Measurements from ENCODE around the gene TPO.
"Not testable (repeated sequence)": the region's sequence is repeated elsewhere in the genome, so short reads cannot be mapped to it uniquely, and the experiment has no call there.

The TPO gene

DNA sequence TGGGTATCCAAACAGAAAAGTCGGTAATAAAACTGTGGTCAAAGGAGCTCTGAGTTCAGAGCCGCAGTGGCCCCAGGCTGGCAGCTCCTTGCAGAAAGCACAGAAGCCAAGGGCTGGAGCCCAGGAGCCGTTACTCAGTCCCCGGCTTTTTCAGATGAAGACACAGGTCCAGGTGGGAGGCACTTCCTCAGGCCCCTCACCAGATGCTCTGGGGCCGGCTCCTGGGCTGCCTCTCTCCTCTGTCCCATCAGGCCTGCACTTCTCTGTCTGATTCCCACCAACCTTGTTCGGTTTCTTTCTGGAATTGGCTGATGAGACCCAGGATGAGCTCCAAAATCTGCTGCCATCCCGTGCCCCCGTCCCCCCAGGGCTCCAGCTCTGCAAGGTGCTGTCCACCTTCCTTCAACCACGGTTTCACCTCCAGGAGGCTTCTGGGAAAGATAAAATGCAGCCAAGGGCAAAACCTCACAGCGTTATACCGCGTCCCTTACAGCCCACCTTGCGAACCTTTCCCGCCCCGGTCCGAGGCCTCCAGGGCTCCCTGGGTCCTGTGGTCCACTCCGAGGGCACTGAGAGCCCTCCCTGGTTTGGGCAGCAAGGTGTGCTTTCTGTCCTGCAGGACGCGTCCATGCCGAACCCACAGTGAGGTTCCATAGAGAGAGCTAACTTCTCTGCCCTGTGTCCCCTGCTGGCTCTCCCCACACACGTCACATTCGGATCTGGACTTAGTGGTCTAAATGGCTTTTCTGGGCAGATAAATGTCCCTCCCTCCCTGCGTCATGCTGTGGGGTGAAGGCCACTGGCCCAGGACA, 102.9 kb downstream of the TPO start:
- Mint-ChIP-seq H3K36me3 (no peaks in the 10 kb centered on the region), H3K4me3 (no peak overlapping the region), H3K9me3 (no peaks in the 10 kb centered on the region), H3K27ac (no peak overlapping the region), H3K4me1 (no peaks in the 10 kb centered on the region), H3K27me3 (no peaks in the 10 kb centered on the region)
- no peak for DNase-seq (ENCODE audit: low spot score in 2 of 2)
- no peak for ATAC-seq (ENCODE audit: low read depth)

DNA sequence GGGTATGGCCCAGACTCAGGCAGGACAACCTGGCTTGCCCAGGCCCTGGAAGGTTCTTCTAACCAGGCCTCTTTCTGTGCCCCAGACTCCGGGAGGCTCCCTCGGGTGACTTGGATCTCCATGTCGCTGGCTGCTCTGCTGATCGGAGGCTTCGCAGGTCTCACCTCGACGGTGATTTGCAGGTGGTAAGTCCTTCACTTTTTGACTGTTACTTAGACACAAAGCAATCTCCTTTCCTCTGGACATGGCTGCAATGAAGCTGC, 103.5 kb downstream of the TPO start:
- Mint-ChIP-seq H3K36me3 (no peaks in the 10 kb centered on the region), H3K27me3 (no peaks in the 10 kb centered on the region), H3K4me3 (no peak overlapping the region), H3K4me1 (no peaks in the 10 kb centered on the region), H3K27ac (no peak overlapping the region), H3K9me3 (no peaks in the 10 kb centered on the region)
- no peak for DNase-seq (ENCODE audit: low spot score in 2 of 2)
- ATAC-seq (ENCODE audit: low read depth), result no peak

DNA sequence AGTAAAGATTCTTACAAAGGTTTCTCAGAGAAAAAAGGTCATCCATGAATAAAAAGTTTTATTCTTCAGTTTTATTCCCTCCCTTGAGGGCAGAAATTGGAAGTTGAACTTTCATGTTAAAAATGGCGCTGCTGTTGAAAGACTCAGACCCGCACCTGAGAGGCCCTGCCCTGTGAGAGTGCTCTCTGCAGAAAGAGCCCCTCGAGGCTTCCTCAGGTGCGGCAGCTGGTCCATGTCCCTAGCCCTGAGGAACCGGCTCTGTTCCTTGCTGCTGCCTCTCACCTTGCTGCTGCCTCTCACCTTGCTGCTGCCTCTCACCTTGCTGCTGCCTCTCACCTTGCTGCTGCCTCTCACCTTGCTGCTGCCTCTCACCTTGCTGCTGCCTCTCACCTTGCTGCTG, 104.0 kb downstream of the TPO start:
- DNase-seq (ENCODE audit: low spot score in 2 of 2); H3K27me3 Mint-ChIP-seq; H3K36me3 Mint-ChIP-seq; H3K27ac Mint-ChIP-seq; H3K9me3 Mint-ChIP-seq; H3K4me3 Mint-ChIP-seq; H3K4me1 Mint-ChIP-seq; ATAC-seq (ENCODE audit: low read depth): not testable (repeated sequence)

DNA sequence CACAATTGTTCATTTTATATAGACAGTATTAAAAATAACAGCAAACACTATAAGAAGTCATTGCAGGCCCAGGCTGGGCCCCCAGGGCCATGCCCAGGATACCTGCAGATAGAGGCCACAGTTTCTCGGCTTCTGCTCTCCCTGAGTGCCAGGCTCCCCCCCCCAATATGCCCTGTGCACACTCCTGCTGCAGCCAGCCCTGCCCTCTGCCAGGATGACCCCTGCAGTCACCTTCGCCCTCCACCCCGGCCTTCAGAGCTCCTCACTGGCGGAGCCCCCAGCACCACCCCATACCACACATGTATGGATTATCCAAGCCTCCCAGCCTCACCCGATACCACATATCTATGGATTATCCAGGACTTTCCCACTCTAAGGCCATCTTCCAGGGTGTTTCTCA, 104.5 kb downstream of the TPO start:
- DNase-seq (ENCODE audit: low spot score in 2 of 2) (no peak), ATAC-seq (ENCODE audit: low read depth) (no peak)
- no peak overlapping the region for H3K4me3 Mint-ChIP-seq
- H3K36me3 Mint-ChIP-seq, result no peaks in the 10 kb centered on the region
- no peak overlapping the region for H3K27ac Mint-ChIP-seq
- H3K4me1 Mint-ChIP-seq, result peaks cover 2% of the 10 kb centered on the region
- H3K27me3 Mint-ChIP-seq, result peaks cover 4% of the 10 kb centered on the region
- no peaks in the 10 kb centered on the region for H3K9me3 Mint-ChIP-seq

DNA sequence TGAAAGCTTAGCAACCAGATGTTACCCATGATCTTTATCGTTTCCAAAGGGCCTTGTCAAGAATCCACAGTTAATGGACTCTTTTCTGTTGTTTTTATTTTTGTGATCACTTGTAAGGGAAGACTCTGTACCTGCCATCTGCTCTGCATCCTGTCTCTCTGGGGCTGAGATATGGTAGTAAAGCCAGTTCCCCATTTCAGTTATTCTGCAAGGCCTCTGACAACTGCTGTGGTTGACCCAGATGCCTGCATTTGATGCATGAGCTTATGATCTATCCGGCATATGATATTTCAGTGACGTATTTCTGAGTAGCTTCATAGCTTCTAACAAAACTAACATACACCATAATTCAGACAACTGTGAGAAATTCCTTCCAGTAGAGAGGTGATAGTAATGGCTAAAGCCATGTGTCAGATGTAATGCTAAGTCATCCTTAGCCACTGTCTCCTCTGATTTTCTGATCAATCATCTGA, 105.1 kb downstream of the TPO start:
- Mint-ChIP-seq H3K36me3 (no peaks in the 10 kb centered on the region), H3K27ac (no peak overlapping the region), H3K4me3 (no peak overlapping the region), H3K27me3 (peaks cover 4% of the 10 kb centered on the region), H3K9me3 (no peaks in the 10 kb centered on the region), H3K4me1 (peaks cover 2% of the 10 kb centered on the region)
- DNase-seq (ENCODE audit: low spot score in 2 of 2) (no peak), ATAC-seq (ENCODE audit: low read depth) (peak; percentile 43)

DNA sequence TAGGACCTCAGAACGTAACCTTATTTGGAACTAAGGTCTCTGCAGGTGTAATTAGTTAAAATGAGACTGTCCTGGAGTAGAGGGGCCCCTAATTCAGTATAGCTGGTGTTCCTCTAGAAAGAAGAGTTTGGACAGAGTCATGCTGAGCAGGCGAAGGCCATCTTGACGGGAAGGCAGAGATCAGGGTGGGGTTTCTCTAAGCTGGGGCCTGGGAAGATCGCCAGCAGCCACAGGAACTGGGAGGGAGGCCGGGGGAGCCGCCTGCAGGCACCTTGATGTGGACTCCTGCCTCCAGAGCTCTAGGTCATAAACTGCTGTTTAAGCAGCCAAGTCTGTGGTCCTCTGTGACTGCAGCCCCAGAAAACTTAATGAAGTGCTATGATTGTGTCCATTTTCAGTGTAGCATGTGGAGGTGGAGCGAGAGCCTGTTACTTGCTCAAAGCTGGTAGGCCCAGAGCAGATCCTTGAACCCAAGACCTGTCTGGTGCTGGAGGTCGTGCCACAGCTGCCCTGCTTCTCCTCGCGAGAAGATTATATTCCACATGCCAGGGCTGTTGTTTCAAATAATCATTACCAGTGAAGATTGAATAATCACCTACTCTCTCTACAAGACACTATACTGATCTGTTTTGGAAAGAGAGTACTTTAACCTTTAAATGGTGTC, 105.7 kb downstream of the TPO start:
- DNase-seq (ENCODE audit: low spot score in 2 of 2), result no peak
- no peak overlapping the region for H3K27ac Mint-ChIP-seq

DNA sequence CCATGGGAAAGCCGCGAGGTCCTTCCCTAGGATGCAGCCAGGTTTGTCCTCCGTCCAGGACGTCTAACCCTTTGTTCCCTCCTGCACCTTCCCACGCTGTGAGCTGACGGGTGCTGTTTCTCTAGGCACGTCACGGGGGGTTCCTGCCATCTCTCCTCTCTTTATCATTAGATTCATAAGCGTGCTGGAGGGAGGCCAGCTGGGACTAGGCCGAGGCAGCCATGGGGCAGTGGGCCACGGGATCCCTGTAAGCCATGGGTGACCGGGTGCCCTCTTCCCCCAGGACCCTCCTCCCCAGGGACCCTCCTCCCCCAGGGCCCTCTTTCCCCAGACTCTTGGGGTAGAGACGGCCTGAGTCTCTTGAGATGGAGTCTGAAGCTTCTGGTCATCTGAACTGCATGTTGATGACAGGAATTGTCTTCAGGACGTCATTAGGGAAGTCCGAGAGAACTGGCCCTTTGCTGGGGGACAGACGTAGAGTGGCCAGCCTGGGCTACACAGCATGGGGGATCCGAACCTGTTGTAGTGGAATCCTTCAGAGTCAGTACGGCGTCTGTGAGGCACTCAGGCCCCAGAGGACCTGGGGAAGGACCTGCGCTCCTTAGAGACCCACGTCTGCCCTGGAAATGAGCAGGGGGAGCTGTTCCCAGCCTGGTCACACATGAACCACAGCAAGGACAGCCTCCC, 108.1 kb downstream of the TPO start:
- Mint-ChIP-seq H3K27me3 (peaks cover 7% of the 10 kb centered on the region), H3K36me3 (no peaks in the 10 kb centered on the region), H3K27ac (no peak overlapping the region), H3K4me3 (no peak overlapping the region), H3K9me3 (peaks cover 3% of the 10 kb centered on the region), H3K4me1 (peaks cover 2% of the 10 kb centered on the region)
- DNase-seq (ENCODE audit: low spot score in 2 of 2) (no peak), ATAC-seq (ENCODE audit: low read depth) (no peak)

More for the DNA sequence above, 105.7 kb downstream of the TPO start:
- ATAC-seq (ENCODE audit: low read depth), result no peak
- H3K4me3 Mint-ChIP-seq, result no peak overlapping the region
- H3K36me3 Mint-ChIP-seq, result no peaks in the 10 kb centered on the region
- H3K4me1 Mint-ChIP-seq, result peaks cover 2% of the 10 kb centered on the region
- peaks cover 4% of the 10 kb centered on the region for H3K27me3 Mint-ChIP-seq
- H3K9me3 Mint-ChIP-seq, result peaks cover under 1% of the 10 kb centered on the region

DNA sequence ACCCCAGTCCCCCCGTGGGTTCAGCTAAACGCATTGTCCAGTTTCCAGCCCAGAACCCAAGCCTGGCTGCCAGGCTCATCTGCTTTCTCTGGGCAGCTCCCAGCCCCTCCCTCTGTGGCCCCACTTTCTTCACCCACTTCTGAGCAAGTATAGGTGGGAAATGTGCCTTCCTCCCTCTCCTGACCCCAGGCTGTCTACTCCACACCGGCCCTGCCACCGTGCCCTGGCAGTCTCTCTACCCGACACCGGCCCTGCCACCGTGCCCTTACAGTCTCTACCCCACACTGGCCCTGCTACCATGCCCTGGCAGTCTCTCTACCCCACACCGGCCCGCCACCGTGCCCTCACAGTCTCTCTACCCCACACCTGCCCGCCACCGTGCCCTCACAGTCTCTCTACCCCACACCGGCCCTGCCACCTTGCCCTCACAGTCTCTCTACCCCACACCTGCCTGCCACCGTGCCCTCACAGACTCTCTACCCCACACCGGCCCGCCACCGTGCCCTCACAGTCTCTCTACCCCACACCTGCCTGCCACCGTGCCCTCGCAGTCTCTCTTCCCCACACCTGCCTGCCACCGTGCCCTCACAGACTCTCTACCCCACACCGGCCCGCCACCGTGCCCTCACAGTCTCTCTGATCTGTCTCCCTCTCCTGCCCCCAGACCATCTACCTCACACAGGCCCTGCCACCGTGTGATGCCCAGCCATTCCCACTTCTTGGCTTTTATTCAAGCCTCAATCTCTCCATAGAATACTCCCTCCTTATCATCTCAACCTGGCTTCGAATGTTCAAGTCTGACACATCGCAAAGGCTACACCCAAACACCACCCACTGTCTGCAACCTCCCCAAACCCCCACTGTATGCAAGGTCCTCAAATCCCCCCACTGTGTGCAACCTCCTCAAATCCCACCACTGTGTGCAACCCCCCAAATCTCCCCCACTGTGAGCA, 108.9 kb downstream of the TPO start:
- H3K27ac Mint-ChIP-seq, result no peak overlapping the region
- H3K4me1 Mint-ChIP-seq, result peaks cover 2% of the 10 kb centered on the region
- H3K9me3 Mint-ChIP-seq, result peaks cover 5% of the 10 kb centered on the region

DNA sequence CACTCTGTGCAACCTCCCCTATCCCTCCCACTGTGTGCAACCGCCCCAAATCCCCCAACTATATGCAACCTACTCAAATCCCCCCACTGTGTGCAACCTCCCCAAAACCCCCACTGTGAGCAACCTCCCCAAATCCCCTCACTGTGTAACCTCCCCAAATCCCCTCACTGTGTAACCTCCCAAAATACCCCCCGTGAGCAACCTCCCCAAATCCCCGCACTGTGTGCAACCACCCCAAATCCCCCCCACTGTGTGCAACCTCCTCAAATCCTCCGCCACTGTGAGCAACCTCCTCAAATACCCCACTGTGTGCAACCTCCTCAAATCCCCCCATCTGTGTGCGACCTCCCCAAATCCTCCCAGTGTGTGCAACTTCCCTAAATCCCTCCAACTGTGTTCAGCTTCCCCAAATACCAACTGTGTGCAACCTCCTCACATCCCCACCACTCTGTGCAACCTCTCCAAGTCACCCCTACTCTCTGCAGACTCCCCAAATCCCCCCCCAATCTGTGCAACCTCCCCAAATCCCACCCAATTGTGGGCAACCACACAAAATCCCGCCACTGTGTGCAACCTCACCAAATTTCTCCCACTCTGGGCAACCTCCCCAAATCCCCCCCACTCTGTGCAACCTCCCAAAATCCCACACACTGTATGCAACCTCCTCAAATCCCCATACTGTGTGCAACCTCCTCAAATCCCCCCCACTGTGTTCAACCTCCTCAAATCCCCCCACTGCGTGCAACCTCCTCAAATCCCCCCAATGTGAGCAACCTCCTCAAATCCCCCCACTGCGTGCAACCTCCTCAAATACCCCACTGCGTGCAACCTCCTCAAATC, 114.1 kb downstream of the TPO start:
- H3K9me3 Mint-ChIP-seq, result peaks cover 10% of the 10 kb centered on the region
- ATAC-seq (ENCODE audit: low read depth), result no peak
- no peak overlapping the region for H3K27ac Mint-ChIP-seq
- no peak for DNase-seq (ENCODE audit: low spot score in 2 of 2)
- H3K36me3 Mint-ChIP-seq, result peaks cover 2% of the 10 kb centered on the region
- peaks cover 1% of the 10 kb centered on the region for H3K4me1 Mint-ChIP-seq
- H3K27me3 Mint-ChIP-seq, result peaks cover 10% of the 10 kb centered on the region
- H3K4me3 Mint-ChIP-seq, result no peak overlapping the region

More for the DNA sequence above, 108.9 kb downstream of the TPO start:
- DNase-seq (ENCODE audit: low spot score in 2 of 2), result no peak
- Mint-ChIP-seq H3K4me3 (no peak overlapping the region), H3K27me3 (peaks cover 7% of the 10 kb centered on the region), H3K36me3 (no peaks in the 10 kb centered on the region)
- no peak for ATAC-seq (ENCODE audit: low read depth)

DNA sequence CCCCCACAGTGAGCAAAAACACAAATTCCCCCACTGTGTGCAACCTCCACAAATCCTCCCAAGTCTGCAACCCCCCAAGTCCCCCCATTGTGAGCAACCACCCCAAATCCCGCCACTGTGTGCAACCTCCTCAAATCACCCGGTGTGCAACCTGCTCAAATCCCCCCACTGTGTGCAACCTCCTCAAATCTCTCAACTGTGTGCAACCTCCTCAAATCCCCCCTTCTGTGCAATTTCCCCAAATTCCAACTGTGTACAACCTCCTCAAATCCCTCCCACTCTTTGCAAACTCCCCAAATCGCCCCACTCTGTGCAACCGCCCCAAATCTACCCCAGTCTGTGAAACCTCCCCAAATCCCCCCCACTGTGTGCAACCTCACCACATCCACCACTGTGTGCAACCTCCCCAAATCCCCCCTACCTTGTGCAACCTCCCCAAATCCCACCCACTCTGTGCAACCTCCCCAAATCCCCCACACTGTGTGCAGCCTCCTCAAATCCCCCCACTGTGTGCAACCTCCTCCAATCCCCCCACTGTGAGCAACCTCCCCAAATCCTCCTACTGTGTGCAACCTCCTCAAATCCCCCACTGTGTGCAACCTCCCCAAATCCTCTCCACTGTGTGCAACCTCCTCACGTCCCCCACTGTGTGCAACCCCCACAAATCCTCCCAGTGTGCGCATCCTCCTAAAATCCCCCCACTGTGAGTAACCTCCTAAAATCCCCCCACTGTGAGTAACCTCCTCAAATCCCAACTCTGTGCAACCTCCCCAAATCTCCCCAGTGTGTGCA, 115.2 kb downstream of the TPO start:
- ATAC-seq (ENCODE audit: low read depth) (no peak), DNase-seq (ENCODE audit: low spot score in 2 of 2) (no peak)
- H3K27ac Mint-ChIP-seq, result no peak overlapping the region
- no peaks in the 10 kb centered on the region for H3K4me1 Mint-ChIP-seq
- H3K36me3 Mint-ChIP-seq, result peaks cover 2% of the 10 kb centered on the region
- H3K4me3 Mint-ChIP-seq, result no peak overlapping the region
- peaks cover 8% of the 10 kb centered on the region for H3K27me3 Mint-ChIP-seq
- H3K9me3 Mint-ChIP-seq, result peaks cover 10% of the 10 kb centered on the region

DNA sequence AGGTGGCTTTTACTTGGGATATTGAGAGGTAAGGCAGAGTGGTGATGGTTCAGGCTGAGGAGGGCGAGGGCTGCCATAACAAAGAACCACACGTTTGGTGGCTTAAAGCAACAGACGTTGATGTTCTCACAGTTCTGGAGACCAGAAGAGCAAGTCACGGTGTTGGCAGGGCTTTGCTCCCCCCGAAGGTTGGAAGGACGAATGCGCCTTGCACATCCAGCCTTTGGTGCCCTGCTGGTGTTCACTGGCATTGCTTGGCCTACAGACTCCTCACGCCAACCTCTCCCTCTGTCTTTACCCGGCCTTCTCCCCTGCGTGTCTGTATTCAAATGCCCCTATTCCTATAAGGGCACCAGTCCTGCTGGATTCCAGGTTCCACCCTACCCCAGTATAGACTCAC, 125.4 kb downstream of the TPO start:
- Mint-ChIP-seq H3K4me3 (no peak overlapping the region), H3K27ac (no peak overlapping the region), H3K4me1 (peaks cover 2% of the 10 kb centered on the region), H3K36me3 (peaks cover 3% of the 10 kb centered on the region), H3K9me3 (peaks cover 10% of the 10 kb centered on the region), H3K27me3 (peaks cover 12% of the 10 kb centered on the region)
- DNase-seq (ENCODE audit: low spot score in 2 of 2) (no peak), ATAC-seq (ENCODE audit: low read depth) (no peak)

DNA sequence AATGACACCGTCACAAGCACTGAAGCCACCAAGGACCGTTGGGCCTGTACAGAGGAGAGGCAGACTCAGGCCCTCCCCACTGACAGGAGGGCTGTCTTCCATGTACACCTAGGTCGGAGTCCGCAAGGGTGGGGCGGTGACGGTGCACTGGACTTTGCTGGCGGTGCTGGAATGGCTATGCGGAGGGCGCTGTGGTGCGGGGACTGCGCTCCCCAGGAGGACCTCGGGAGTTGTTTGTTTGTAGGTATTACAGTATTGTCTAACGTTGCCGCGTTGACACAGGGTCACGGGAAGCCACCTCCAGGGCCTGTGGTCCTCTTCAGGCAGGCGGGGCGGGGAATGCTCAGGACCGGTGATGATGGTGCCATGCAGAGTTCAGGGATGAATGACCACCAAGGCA, 126.2 kb downstream of the TPO start:
- H3K4me1 Mint-ChIP-seq, result peaks cover 2% of the 10 kb centered on the region
- H3K9me3 Mint-ChIP-seq, result peaks cover 6% of the 10 kb centered on the region
- no peak overlapping the region for H3K27ac Mint-ChIP-seq
- H3K36me3 Mint-ChIP-seq, result peaks cover 3% of the 10 kb centered on the region
- ATAC-seq (ENCODE audit: low read depth) (no peak), DNase-seq (ENCODE audit: low spot score in 2 of 2) (no peak)
- peaks cover 8% of the 10 kb centered on the region for H3K27me3 Mint-ChIP-seq
- H3K4me3 Mint-ChIP-seq, result no peak overlapping the region

Data from memory B cell (primary cell).